B cell (primary cell): Measurements from ENCODE around the gene MYEF2. TPM values are rescaled to one million over a fixed set of nuclear protein-coding genes. Genes with fewer than 3 reads are reported as not detected.

Experiments
- ATAC-seq: fragments of 200-7000 bp; cut with Tn5 transposase; one replicate; pipeline ENCODE4 v1.10.0; 2021; ENCODE audit warnings: low read depth, mild to moderate bottlenecking, moderate number of reproducible peaks, moderate library complexity
- CTCF ChIA-PET: fragments of 350-600 bp; sonication (Branson Sonifier 250); formaldehyde crosslinking; loops from one replicate; lab custom pipeline; 2021; ENCODE audit warnings: antibody characterized with exemption, inconsistent platforms; lab: Charles Lee
- POLR2A ChIA-PET: fragments of 350-600 bp; sonication (Branson Sonifier 250); formaldehyde crosslinking; loops from one replicate; lab custom pipeline; 2021; ENCODE audit warnings: antibody characterized with exemption; lab: Charles Lee
- DNase-seq: peaks from one replicate; pipeline ENCODE4 v3.0.0; 2013
- H2AFZ ChIP-seq: 2 replicates; pipeline ENCODE4 v1.6.1; 2012; ENCODE audit warnings: mild to moderate bottlenecking, low read depth, low read length; ENCODE audit not compliant: insufficient read depth, poor library complexity, severe bottlenecking
- H3K27ac ChIP-seq, 2 donors: 1 replicate in 1 of 2; 2 replicates in 1 of 2; pipeline ENCODE4 v1.5.1; 2012 to 2013; ENCODE audit warnings: low read length in 2 of 2, mild to moderate bottlenecking in 2 of 2, moderate library complexity in 1 of 2
- H3K27me3 ChIP-seq, 4 experiments: fragments of 200-600 bp in 1 of 4; sonication (generic) in 1 of 4; replicated peaks in 1 of 4; 1 replicate in 2 of 4; 2 replicates in 2 of 4; pipeline versions ENCODE4 v1.6.1 to v1.7.0; 2013 to 2016; ENCODE audit warnings: low read length in 3 of 4, mild to moderate bottlenecking in 2 of 4, mixed read lengths in 1 of 4, moderate library complexity in 1 of 4; ENCODE audit not compliant: insufficient read depth in 4 of 4, control insufficient read depth in 3 of 4; ENCODE audit errors: control extremely low read depth in 1 of 4
- H3K36me3 ChIP-seq, 2 experiments: replicated peaks in 1 of 2; 1 replicate in 1 of 2; 2 replicates in 1 of 2; pipeline versions ENCODE4 v1.6.1 to v1.7.1; 2013; ENCODE audit warnings: low read length in 1 of 2; ENCODE audit not compliant: insufficient read depth in 2 of 2, control insufficient read depth in 1 of 2; ENCODE audit errors: control extremely low read depth in 1 of 2, extremely low read depth in 1 of 2
- H3K4me1 ChIP-seq, 2 donors: fragments of 200-600 bp in 1 of 2; sonication (generic) in 1 of 2; 1 replicate in 1 of 2; 2 replicates in 1 of 2; pipeline versions ENCODE4 v1.5.1 to v1.6.1; 2013 to 2017; ENCODE audit warnings: low read length in 2 of 2; ENCODE audit not compliant: control insufficient read depth in 2 of 2, insufficient read depth in 2 of 2
- H3K4me2 ChIP-seq: replicated peaks from 2 replicates; pipeline ENCODE3; 2012; ENCODE audit warnings: mild to moderate bottlenecking, low read depth, low read length; ENCODE audit not compliant: poor library complexity, severe bottlenecking
- H3K4me3 ChIP-seq, 5 experiments: fragments of 200-600 bp in 1 of 5; sonication (generic) in 1 of 5; 1 replicate in 3 of 5; 2 replicates in 2 of 5; pipeline versions ENCODE4 v1.5.1 to v1.7.0; 2011 to 2016; ENCODE audit warnings: low read length in 4 of 5, mild to moderate bottlenecking in 4 of 5, low read depth in 2 of 5, control low read depth in 1 of 5, moderate library complexity in 1 of 5; ENCODE audit not compliant: insufficient read depth in 1 of 5; ENCODE audit errors: control extremely low read depth in 1 of 5, extremely low read depth in 1 of 5
- H3K79me2 ChIP-seq: fragments of 200-600 bp; sonication (generic); one replicate; pipeline ENCODE4 v1.6.0; 2016; ENCODE audit warnings: low read length; ENCODE audit not compliant: control insufficient read depth, insufficient read depth
- H3K9ac ChIP-seq: fragments of 200-600 bp; sonication (generic); 2 replicates; pipeline ENCODE4 v1.6.1; 2017; ENCODE audit warnings: mild to moderate bottlenecking, low read length, moderate library complexity
- H3K9me3 ChIP-seq, 3 donors: one replicate each; pipeline versions ENCODE4 v1.6.1 to v1.7.1; 2013; ENCODE audit warnings: low read length in 2 of 3; ENCODE audit not compliant: control insufficient read depth in 2 of 3, insufficient read depth in 1 of 3; ENCODE audit errors: control extremely low read depth in 1 of 3
- H4K20me1 ChIP-seq: 2 replicates; pipeline ENCODE4 v1.6.0; 2012; ENCODE audit warnings: mild to moderate bottlenecking, low read length; ENCODE audit not compliant: insufficient read depth, control insufficient read depth, poor library complexity, severe bottlenecking
- H3K27ac Mint-ChIP-seq: one replicate; pipeline ENCODE4 v1.8.0; 2021; ENCODE audit warnings: mixed read lengths
- H3K27me3 Mint-ChIP-seq: one replicate; pipeline ENCODE4 v1.8.0; 2021; ENCODE audit warnings: mixed read lengths
- H3K4me1 Mint-ChIP-seq: one replicate; pipeline ENCODE4 v1.8.0; 2021; ENCODE audit warnings: mixed read lengths
- H3K4me3 Mint-ChIP-seq: one replicate; pipeline ENCODE4 v1.8.0; 2021; ENCODE audit warnings: mixed read lengths
- H3K9me3 Mint-ChIP-seq: one replicate; pipeline ENCODE4 v1.8.0; 2022; ENCODE audit warnings: mixed read lengths; ENCODE audit not compliant: insufficient read depth
- CTCF ChIP-seq: fragments of 200-600 bp; IDR thresholded peaks from one replicate; pipeline ENCODE4 v1.8.0; 2022; ENCODE audit warnings: antibody characterized with exemption, mild to moderate bottlenecking
- EZH2 ChIP-seq: IDR thresholded peaks from 2 replicates; pipeline ENCODE4 v1.6.1; 2012; ENCODE audit warnings: borderline replicate concordance, low read depth, mild to moderate bottlenecking, moderate library complexity, low read length; ENCODE audit not compliant: insufficient read depth, poor library complexity, severe bottlenecking
- WGBS: methylation state at CpG from one replicate; pipeline ENCODE4 v1.1.5; 2013; ENCODE audit warnings: missing lambda C conversion rate; ENCODE audit not compliant: insufficient coverage; 5-methylcytosine and 5-hydroxymethylcytosine counted together
- intact Hi-C: fragments of 100-400 bp; cut with micrococcal nuclease; formaldehyde crosslinking; loops from one replicate; pipeline ENCODE4 v1.10.0; 2022
- polyA plus RNA-seq: library from polyadenylated mRNA; depleted of rRNA; stranded (reverse); fragments of >200 nt; gene quantifications from 2 replicates; pipeline ENCODE4 v1.2.3, GENCODE V29; 2012
- total RNA-seq, 2 donors: library from RNA; stranded (reverse); fragments of 120-200 nt in 1 of 2; gene quantifications; 1 replicate in 1 of 2; 2 replicates in 1 of 2; pipeline versions ENCODE4 v1.2.3 to v1.2.4, GENCODE V29; 2013 to 2022

MYEF2 gene
- total and polyA plus RNA-seq, 2 donors (not counting 1 experiment from before 2014, with no cell fraction given), result 3.9 to 34.3 TPM

GRCh38 chr15:48178648-48178931 is 495 bp upstream of the MYEF2 start:
- no peak for DNase-seq
- H3K27me3 ChIP-seq, result peaks cover 0 to 5% (median 2%) of the 10 kb centered on the region in 4 experiments
- peaks cover 8 to 11% of the 10 kb centered on the region in 2 donors for H3K4me1 ChIP-seq
- H3K4me3 ChIP-seq, result peak overlapping the region in 3 of 5 experiments; percentile 67 to 71 (median 68)
- Mint-ChIP-seq H3K27ac (peak overlapping the region; percentile 33), H3K4me1 (peaks cover 18% of the 10 kb centered on the region), H3K4me3 (peak overlapping the region; percentile 95), H3K27me3 (peaks cover 18% of the 10 kb centered on the region), H3K9me3 (no peaks in the 10 kb centered on the region)
- no peaks in the 10 kb centered on the region for H3K36me3 ChIP-seq
- POLR2A ChIA-PET, result no interaction called here
- no peak overlapping the region for H3K27ac ChIP-seq
- WGBS, result no CpG with 5 or more reads among the region's 1 CpG
- H2AFZ ChIP-seq, result peak overlapping the region; percentile 83
- no peaks in the 10 kb centered on the region for H4K20me1 ChIP-seq
- no peaks in the 10 kb centered on the region for H3K9me3 ChIP-seq
- no peak for ATAC-seq
- peak overlapping the region; percentile 80 for H3K4me2 ChIP-seq
- peaks cover 12% of the 10 kb centered on the region for H3K79me2 ChIP-seq
- CTCF ChIA-PET, result no interaction called here
- intact Hi-C loops, result loop anchor here (2.0 to 5.0 kb wide), 4 partner anchors 152 to 1444 kb away; partner anchors contain the start of genes CEP152, DTWD1, DUT and EID1
- TF ChIP-seq CTCF (no peak), EZH2 (no peak)
- peak overlapping the region; percentile 79 for H3K9ac ChIP-seq

DNA sequence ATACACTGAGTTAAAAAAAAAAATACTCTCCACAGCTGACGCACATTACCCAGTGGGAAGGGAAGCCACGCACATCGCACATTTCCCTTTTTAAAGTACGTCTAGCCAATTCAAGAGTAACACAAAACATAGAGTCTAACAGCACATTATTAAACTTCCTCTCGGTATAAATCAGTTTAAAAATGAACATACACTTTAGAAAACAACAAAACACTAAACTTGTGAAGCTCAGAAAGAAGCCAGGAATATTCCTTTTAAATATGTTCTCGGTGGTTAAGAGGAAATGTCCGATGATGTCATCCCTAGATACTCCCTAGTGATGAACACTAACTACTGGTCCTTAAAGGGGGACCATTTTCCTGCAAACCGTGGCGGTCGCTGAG is 721 bp downstream of the MYEF2 start:
- CTCF ChIA-PET, result interaction anchor here (1.6 kb wide), 1 partner anchor 21 kb away, joined by 3 read pairs; no protein-coding TSS in a partner anchor
- no peaks in the 10 kb centered on the region for H4K20me1 ChIP-seq
- H2AFZ ChIP-seq, result peak overlapping the region; percentile 83
- no peaks in the 10 kb centered on the region for H3K36me3 ChIP-seq
- peaks cover 14% of the 10 kb centered on the region for H3K27me3 Mint-ChIP-seq
- peak overlapping the region; percentile 95 for H3K4me3 Mint-ChIP-seq
- peak overlapping the region; percentile 80 for H3K4me2 ChIP-seq
- peaks cover 0 to 2% (median 0%) of the 10 kb centered on the region in 3 donors for H3K9me3 ChIP-seq
- peaks cover 0 to 5% (median 2%) of the 10 kb centered on the region in 4 experiments for H3K27me3 ChIP-seq
- peaks cover 20% of the 10 kb centered on the region for H3K79me2 ChIP-seq
- H3K4me1 Mint-ChIP-seq, result peaks cover 18% of the 10 kb centered on the region
- peak overlapping the region; percentile 21 to 81 for H3K27ac ChIP-seq
- POLR2A ChIA-PET, result no interaction called here
- ATAC-seq (peak; percentile 46), DNase-seq (peak; percentile 77)
- peak overlapping the region; percentile 92 for H3K27ac Mint-ChIP-seq
- intact Hi-C loops, result loop anchor here (5.0 kb wide), 3 partner anchors 635 to 1445 kb away; partner anchors contain the start of genes CEP152, DTWD1, EID1 and FAM227B
- peaks cover 8 to 11% of the 10 kb centered on the region in 2 donors for H3K4me1 ChIP-seq
- no peak for TF ChIP-seq CTCF
- peak overlapping the region; percentile 79 for H3K9ac ChIP-seq
- H3K9me3 Mint-ChIP-seq, result peaks cover 2% of the 10 kb centered on the region
- peak overlapping the region; percentile 47 to 71 (median 67) for H3K4me3 ChIP-seq
- 0% methylated on average over 9 of the region's 10 CpGs for WGBS
